Mesodermal cell (in vitro differentiated cells): Measurements from ENCODE around the gene PCNX3.

Experiments used
- H3K27ac ChIP-seq: 2 replicates; pipeline ENCODE4 v1.7.0; 2013; ENCODE audit warnings: mild to moderate bottlenecking, low read depth, low read length, moderate library complexity; ENCODE audit not compliant: severe bottlenecking
- H3K36me3 ChIP-seq: 2 replicates; pipeline ENCODE4 v1.7.1; 2013; ENCODE audit warnings: mild to moderate bottlenecking, low read length, moderate library complexity; ENCODE audit not compliant: control insufficient read depth, insufficient read depth
- H3K4me1 ChIP-seq: one replicate; pipeline ENCODE4 v1.7.1; 2013; ENCODE audit warnings: mild to moderate bottlenecking, low read length; ENCODE audit not compliant: insufficient read depth, control insufficient read depth, poor library complexity, severe bottlenecking
- H3K4me3 ChIP-seq: 2 replicates; pipeline ENCODE4 v1.7.0; 2013; ENCODE audit warnings: low read length, control low read depth, mild to moderate bottlenecking; ENCODE audit not compliant: insufficient read depth, poor library complexity, severe bottlenecking; ENCODE audit errors: extremely low read depth
- H3K9me3 ChIP-seq: 2 replicates; pipeline ENCODE4 v1.7.1; 2013; ENCODE audit warnings: mild to moderate bottlenecking, low read length, moderate library complexity; ENCODE audit not compliant: control insufficient read depth
- WGBS, 2 experiments: methylation state at CpG; one replicate each; pipeline ENCODE4 v1.1.5; 2013; ENCODE audit warnings: missing lambda C conversion rate in 2 of 2; ENCODE audit not compliant: insufficient coverage in 2 of 2; 5-methylcytosine and 5-hydroxymethylcytosine counted together

The PCNX3 gene

DNA sequence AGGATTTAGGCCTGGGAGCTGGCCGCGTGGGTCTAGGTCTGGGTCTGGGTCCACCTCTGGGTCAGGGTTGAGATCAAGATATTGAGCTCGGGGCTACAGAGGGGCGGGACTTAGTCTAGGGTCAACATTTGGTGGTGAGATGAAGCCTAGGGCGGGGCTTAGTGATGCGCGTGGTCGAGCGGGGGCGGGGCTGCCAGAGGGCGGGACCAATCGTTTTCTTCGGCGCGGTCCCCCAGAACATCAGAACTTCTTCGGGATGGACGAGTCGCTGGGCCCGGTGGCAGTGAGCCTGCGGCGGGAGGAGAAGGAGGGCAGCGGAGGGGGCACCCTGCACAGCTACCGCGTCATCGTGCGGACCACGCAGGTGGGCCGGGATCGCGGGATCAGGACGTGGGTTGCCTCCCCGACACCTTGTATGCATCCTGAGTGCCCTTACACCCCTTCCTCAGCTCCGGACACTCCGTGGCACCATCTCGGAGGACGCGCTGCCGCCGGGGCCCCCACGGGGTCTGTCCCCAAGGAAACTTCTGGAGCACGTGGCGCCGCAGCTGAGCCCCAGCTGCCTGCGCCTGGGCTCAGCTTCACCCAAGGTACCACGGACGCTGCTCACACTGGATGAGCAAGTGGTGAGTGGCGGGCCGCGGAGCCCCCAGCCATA, 26.6 kb downstream of the PCNX3 start:
- no peak overlapping the region for H3K4me3 ChIP-seq
- no peaks in the 10 kb centered on the region for H3K9me3 ChIP-seq
- peaks cover 8% of the 10 kb centered on the region for H3K4me1 ChIP-seq
- 92 to 93% methylated on average over 43 to 49 of the region's 49 CpGs for WGBS, 2 experiments
- peaks cover 59% of the 10 kb centered on the region for H3K36me3 ChIP-seq
- H3K27ac ChIP-seq, result no peak overlapping the region

DNA sequence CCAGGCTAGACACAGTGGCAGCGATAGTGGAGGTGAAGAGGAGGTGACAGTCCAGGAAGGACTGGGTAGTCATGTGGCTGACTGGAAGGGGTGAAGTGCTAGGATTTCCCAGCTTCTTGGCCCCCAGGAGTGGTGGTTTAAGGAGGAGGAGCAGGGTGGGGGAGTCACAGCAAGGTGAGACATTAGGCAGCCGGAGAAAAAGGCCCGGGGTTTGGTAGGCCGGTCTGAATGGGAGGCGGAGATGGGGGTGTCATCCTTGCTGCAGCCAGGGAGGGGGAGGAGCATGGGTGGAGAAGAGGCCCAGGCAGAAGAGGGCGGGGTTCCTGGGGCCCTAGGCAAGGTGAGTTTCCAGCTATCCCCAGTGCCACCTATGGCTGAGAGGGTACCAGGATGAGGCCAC, 28.4 kb downstream of the PCNX3 start:
- WGBS, 2 experiments, result 58 to 69% methylated on average over 5 to 6 of the region's 6 CpGs
- H3K27ac ChIP-seq, result no peak overlapping the region
- H3K4me3 ChIP-seq, result no peak overlapping the region
- H3K36me3 ChIP-seq, result peaks cover 62% of the 10 kb centered on the region
- H3K4me1 ChIP-seq, result peaks cover 3% of the 10 kb centered on the region
- no peaks in the 10 kb centered on the region for H3K9me3 ChIP-seq

- WGBS, 2 experiments, result 94 to 95% methylated on average over 7 to 11 of the region's 11 CpGs
- H3K9me3 ChIP-seq, result no peaks in the 10 kb centered on the region
- H3K27ac ChIP-seq, result no peak overlapping the region
- no peak overlapping the region for H3K4me3 ChIP-seq
- peaks cover 63% of the 10 kb centered on the region for H3K36me3 ChIP-seq
- H3K4me1 ChIP-seq, result peaks cover 3% of the 10 kb centered on the region
These were observed 29.3 kb downstream of the PCNX3 start for GRCh38 chr11:65644837-65645236.

GRCh38 chr11:65645710-65646109, 30.1 kb downstream of the PCNX3 start:
- H3K4me3 ChIP-seq, result no peak overlapping the region
- no peak overlapping the region for H3K27ac ChIP-seq
- peaks cover 71% of the 10 kb centered on the region for H3K36me3 ChIP-seq
- H3K4me1 ChIP-seq, result peaks cover 3% of the 10 kb centered on the region
- 91 to 97% methylated on average over 6 to 10 of the region's 10 CpGs for WGBS, 2 experiments
- no peaks in the 10 kb centered on the region for H3K9me3 ChIP-seq

GRCh38 chr11:65646288-65646957, 30.8 kb downstream of the PCNX3 start:
- H3K9me3 ChIP-seq, result no peaks in the 10 kb centered on the region
- H3K4me3 ChIP-seq, result no peak overlapping the region
- peaks cover 74% of the 10 kb centered on the region for H3K36me3 ChIP-seq
- 96 to 97% methylated on average over 67 to 68 of the region's 68 CpGs for WGBS, 2 experiments
- H3K27ac ChIP-seq, result no peak overlapping the region
- peaks cover 3% of the 10 kb centered on the region for H3K4me1 ChIP-seq

DNA sequence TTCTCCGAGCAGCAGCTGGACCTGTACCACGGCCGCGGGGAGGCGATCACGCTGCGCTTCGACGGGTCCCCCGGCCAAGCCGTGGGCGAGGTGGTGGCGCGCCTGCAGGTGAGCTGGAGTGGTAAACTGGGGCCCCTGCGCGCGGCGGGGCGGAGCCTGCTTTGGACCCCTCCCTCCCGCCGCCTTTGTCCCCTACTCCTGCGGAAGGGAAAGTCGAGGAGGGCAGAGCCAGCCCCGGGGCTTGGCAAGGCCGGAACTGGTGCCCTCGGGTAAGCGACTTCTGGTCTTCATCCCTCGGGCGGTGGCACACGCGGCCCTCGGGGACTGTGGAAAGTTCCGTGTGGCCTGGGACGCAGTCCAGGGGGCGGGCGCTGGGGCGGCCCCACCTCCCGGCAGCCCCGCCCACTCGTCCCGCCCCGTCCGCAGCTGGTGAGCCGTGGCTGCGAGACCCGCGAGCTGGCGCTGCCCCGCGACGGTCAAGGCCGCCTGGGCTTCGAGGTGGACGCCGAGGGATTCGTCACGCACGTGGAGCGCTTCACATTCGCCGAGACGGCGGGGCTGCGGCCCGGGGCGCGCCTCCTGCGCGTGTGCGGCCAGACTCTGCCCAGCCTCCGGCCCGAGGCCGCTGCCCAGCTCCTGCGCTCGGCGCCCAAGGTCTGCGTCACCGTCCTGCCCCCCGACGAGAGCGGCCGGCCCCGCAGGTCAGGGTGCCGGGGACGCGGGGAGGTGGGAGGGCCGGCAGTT, 31.6 kb downstream of the PCNX3 start:
- 87 to 94% methylated on average over 81 to 83 of the region's 87 CpGs for WGBS, 2 experiments
- Histone ChIP-seq H3K4me3 (no peak overlapping the region), H3K4me1 (peaks cover 3% of the 10 kb centered on the region), H3K36me3 (peaks cover 68% of the 10 kb centered on the region), H3K9me3 (no peaks in the 10 kb centered on the region), H3K27ac (no peak overlapping the region)

DNA sequence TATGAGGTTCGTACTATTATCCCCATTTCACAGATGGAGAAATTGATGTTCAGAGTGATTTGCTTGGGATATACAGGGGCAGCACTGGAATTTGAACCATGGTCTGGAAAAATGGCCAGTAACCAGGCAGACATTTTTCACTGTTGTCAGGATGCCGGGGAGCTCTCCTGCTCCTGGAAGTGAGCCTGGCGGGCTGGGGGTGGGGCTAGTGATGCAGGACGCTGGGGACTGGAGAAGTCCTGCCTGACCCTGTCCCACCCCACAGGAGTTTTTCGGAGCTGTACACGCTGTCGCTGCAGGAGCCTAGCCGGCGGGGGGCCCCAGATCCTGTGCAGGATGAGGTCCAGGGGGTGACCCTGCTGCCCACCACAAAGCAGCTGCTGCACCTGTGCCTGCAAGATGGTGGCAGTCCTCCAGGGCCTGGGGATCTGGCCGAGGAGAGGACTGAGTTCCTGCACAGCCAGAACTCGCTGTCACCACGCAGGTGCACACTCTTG, 33.5 kb downstream of the PCNX3 start:
- Histone ChIP-seq H3K4me1 (peaks cover 13% of the 10 kb centered on the region), H3K27ac (no peak overlapping the region), H3K4me3 (no peak overlapping the region), H3K9me3 (no peaks in the 10 kb centered on the region), H3K36me3 (peaks cover 55% of the 10 kb centered on the region)
- WGBS, 2 experiments, result 95% methylated on average over 8 to 9 of the region's 12 CpGs

DNA sequence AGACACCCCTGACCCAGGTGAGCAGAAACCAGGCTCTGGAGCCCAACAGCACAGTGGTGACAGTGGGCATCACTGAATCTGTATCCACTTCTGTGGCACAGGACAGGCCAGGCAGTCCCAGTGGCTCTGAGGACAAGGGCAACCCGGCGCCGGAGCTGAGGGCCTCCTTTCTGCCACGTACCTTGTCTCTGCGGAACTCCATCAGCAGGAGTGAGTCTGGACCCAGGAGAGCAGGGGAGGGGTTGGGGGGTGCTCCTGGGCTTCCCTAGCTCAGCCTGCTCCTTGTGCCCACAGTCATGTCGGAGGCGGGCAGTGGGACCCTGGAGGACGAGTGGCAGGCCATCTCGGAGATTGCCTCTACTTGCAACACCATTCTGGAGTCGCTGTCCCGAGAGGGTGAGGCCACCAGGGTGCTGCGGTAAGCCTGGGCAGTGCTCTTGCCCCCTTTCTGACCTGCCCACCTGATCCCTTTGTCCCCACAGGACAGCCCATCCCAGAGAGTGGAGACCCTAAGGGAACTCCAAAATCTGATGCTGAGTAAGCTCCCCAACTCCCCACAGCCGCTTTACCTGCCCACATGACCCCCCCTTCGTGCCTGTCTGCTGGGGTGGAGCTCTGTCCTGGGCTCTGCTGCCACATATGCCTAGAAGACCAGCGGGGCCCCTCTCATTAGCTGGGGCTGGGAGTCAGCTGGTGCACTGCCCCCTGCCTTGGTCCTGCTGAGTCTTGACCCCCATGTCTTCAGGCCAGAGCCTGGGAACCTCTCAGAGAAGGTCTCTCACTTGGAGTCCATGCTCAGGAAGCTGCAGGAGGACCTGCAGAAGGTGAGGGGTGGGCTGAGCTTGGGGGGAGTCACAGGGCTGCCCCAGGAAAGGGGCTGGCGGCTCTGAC, 34.3 kb downstream of the PCNX3 start:
- H3K4me3 ChIP-seq, result no peak overlapping the region
- no peak overlapping the region for H3K27ac ChIP-seq
- peaks cover 13% of the 10 kb centered on the region for H3K4me1 ChIP-seq
- whole genome bisulfite sequencing, 2 experiments, result 94 to 97% methylated on average over 10 to 16 of the region's 16 CpGs
- peaks cover 55% of the 10 kb centered on the region for H3K36me3 ChIP-seq
- no peaks in the 10 kb centered on the region for H3K9me3 ChIP-seq

- Histone ChIP-seq H3K9me3 (no peaks in the 10 kb centered on the region), H3K27ac (no peak overlapping the region), H3K4me1 (peaks cover 11% of the 10 kb centered on the region), H3K4me3 (no peak overlapping the region), H3K36me3 (peaks cover 55% of the 10 kb centered on the region)
- WGBS, 2 experiments, result 87 to 93% methylated on average over 17 to 18 of the region's 20 CpGs
These were observed 35.2 kb downstream of the PCNX3 start for GRCh38 chr11:65650547-65651338.

DNA sequence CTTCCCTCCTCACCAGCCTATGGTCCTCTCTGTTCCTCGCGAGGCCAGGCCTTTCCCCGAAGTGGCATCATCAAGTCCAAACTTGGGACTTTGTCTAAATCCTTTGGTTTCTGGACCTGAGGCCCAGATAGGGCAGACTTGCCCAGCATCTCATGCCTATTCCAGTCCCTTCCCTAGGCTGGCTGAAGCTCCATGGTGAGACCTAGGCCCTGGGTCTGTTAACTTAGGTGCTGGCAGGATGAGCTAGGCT, 35.7 kb downstream of the PCNX3 start:
- WGBS, 2 experiments, result 92 to 100% methylated on average over 2 to 3 of the region's 3 CpGs
- Histone ChIP-seq H3K36me3 (peaks cover 56% of the 10 kb centered on the region), H3K4me1 (peaks cover 11% of the 10 kb centered on the region), H3K27ac (no peak overlapping the region), H3K4me3 (no peak overlapping the region), H3K9me3 (no peaks in the 10 kb centered on the region)
